ENCODE data around the gene ANK2. TPM values are rescaled to one million over a fixed set of nuclear protein-coding genes. Genes with fewer than 3 reads are reported as not detected.

Gene ANK2
- total RNA-seq, 1 donor from 2014 or later: 9.4 TPM

DNA sequence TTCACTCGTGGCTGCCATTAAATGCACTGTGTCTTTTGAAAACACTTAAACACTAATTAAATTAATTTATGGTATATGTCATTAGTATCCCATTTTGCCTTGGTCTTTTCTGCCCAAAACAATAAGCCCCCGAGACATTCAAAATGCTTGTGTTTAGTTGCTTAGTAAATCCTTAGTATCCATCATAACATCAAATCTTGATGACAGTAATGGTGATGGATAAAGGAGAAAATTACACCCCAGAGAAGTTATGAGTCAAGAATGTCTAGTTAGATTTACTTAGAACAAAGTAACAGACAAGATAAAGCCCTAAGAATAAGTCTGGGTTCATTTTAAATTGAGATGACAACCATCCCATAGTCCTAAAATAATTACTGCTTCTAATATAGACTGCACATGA, 21.3 kb downstream of the ANK2 start:
- Histone ChIP-seq H3K4me3 (no peak overlapping the region), H3K27ac (no peak overlapping the region), H3K36me3 (no peaks in the 10 kb centered on the region), H3K27me3 (no peaks in the 10 kb centered on the region), H3K9me3 (no peaks in the 10 kb centered on the region), H3K4me1 (no peaks in the 10 kb centered on the region)
- no peak for DNase-seq (ENCODE audit: low spot score in 2 of 2)
- intact Hi-C loops (cut with DNase I): no loop called here
- TF ChIP-seq CTCF (IDR thresholded peaks at IDR 0.05): no peak

GRCh38 chr4:113071274-113071673, 21.8 kb downstream of the ANK2 start:
- Histone ChIP-seq H3K9me3 (no peaks in the 10 kb centered on the region), H3K36me3 (no peaks in the 10 kb centered on the region), H3K27me3 (no peaks in the 10 kb centered on the region), H3K4me3 (no peak overlapping the region), H3K27ac (no peak overlapping the region), H3K4me1 (no peaks in the 10 kb centered on the region)
- TF ChIP-seq CTCF (IDR thresholded peaks at IDR 0.05): no peak
- no peak for DNase-seq (ENCODE audit: low spot score in 2 of 2)
- intact Hi-C loops (cut with DNase I): no loop called here

DNA sequence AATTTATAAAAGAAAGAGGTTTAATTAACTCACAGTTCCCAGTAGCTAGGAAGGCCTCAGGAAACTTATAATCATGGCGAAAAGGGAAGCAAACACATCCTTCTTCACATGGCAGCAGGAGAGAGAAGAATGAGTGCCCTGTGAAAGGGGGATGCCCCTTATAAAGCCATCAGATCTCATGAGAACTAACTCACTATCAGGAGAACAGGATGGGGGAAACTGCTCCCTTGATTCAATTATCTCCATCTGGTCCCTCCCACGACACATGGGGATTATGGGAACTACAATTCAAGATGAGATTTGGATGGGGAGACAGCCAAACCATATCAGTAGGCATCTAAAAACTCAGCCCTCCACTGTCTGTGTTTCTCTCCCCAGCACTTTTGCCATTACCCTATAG, 22.4 kb downstream of the ANK2 start:
- intact Hi-C loops (cut with DNase I): no loop called here

GRCh38 chr4:113073451-113074005, 24.1 kb downstream of the ANK2 start:
- H3K27me3 ChIP-seq: no peaks in the 10 kb centered on the region
- no peaks in the 10 kb centered on the region for H3K9me3 ChIP-seq
- DNase-seq (ENCODE audit: low spot score in 2 of 2): no peak
- H3K27ac ChIP-seq: no peak overlapping the region
- H3K4me3 ChIP-seq: no peak overlapping the region
- no peaks in the 10 kb centered on the region for H3K36me3 ChIP-seq
- no peaks in the 10 kb centered on the region for H3K4me1 ChIP-seq
- intact Hi-C loops (cut with DNase I): no loop called here
- TF ChIP-seq CTCF (IDR thresholded peaks at IDR 0.05): no peak

More for the DNA sequence above, 22.4 kb downstream of the ANK2 start:
- no peak overlapping the region for H3K4me3 ChIP-seq
- TF ChIP-seq CTCF (IDR thresholded peaks at IDR 0.05): no peak
- H3K27ac ChIP-seq: no peak overlapping the region
- no peaks in the 10 kb centered on the region for H3K9me3 ChIP-seq
- H3K27me3 ChIP-seq: no peaks in the 10 kb centered on the region
- no peaks in the 10 kb centered on the region for H3K4me1 ChIP-seq
- DNase-seq (ENCODE audit: low spot score in 2 of 2): no peak
- no peaks in the 10 kb centered on the region for H3K36me3 ChIP-seq

- intact Hi-C loops (cut with DNase I): no loop called here
- Histone ChIP-seq H3K9me3 (no peaks in the 10 kb centered on the region), H3K4me1 (no peaks in the 10 kb centered on the region), H3K4me3 (no peak overlapping the region), H3K27ac (no peak overlapping the region), H3K27me3 (no peaks in the 10 kb centered on the region), H3K36me3 (no peaks in the 10 kb centered on the region)
- TF ChIP-seq CTCF (IDR thresholded peaks at IDR 0.05): no peak
- no peak for DNase-seq (ENCODE audit: low spot score in 2 of 2)
Observed at GRCh38 chr4:113077575-113077974, 28.1 kb downstream of the ANK2 start.

DNA sequence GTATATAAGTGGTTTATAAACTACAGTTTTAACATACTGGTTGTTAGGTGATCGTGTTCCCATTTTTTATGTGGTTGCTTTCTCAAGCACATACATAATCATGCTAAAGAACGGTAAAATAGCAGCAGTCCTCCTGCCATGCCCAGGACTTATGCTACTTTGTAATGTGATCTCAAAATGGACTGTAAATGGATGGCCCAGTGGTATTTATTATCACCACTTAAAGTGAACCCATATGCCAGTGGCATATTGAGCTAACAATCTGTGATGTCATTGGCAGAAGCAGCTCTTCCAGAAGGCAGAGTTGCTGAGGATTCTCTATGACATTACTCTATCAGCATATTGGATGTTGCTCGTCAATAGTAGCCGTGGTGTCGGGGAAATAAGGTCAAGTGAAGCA, 28.6 kb downstream of the ANK2 start:
- Histone ChIP-seq H3K36me3 (no peaks in the 10 kb centered on the region), H3K27me3 (no peaks in the 10 kb centered on the region)
- intact Hi-C loops (cut with DNase I): no loop called here

More for the DNA sequence above, 28.6 kb downstream of the ANK2 start:
- Histone ChIP-seq H3K27ac (no peak overlapping the region), H3K4me1 (no peaks in the 10 kb centered on the region), H3K4me3 (no peak overlapping the region), H3K9me3 (no peaks in the 10 kb centered on the region)
- no peak for DNase-seq (ENCODE audit: low spot score in 2 of 2)
- no peak for TF ChIP-seq CTCF (IDR thresholded peaks at IDR 0.05)
